ENCODE data around the gene NDEL1.

DNA sequence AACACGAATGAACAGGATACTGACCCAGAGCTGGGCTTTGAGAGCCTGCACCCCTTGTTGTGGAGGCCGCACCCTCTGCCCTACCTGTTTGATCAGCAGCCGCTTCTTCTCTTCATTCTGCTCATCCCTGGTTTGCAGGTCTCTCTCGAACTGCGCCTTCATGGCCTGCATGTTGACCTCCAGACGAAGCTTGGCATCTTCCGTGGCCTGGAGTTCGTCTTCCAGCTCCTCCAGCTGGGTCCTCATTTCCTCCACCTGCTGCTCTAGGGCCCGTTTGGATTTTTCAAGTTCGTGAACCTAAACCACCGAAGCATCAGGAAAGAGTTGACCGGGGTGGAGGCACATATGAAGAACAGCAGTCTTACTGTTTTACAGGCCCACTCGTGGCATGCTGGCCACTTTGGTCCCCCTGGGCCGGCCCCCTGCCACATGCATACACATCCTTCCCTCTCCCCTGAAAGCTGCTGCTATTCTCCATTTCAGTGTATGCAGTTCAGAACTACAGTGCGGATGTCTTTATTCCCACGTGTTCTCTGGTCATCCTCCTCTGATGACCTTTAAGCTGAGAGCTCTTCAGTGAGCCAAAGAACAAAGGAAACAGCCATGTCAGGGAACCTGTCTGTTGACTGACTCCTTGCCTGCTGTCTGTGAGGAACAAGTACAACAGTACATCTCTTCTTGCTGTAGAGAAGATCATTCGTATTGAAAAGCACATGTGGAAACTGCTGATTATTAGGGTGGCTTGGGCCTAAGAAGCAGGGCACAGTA is 54.8 kb downstream of the NDEL1 start:
- TF ChIP-seq PATZ1 (CRISPR knock-in tag; IDR thresholded peaks at IDR 0.05; ENCODE audit: borderline replicate concordance) (no peak), ESRRG (CRISPR knock-in tag; IDR thresholded peaks at IDR 0.05) (no peak), PPARA (CRISPR knock-in tag; IDR thresholded peaks at IDR 0.05; ENCODE audit: borderline replicate concordance) (no peak)
- TF ChIP-seq, protein P1, sequence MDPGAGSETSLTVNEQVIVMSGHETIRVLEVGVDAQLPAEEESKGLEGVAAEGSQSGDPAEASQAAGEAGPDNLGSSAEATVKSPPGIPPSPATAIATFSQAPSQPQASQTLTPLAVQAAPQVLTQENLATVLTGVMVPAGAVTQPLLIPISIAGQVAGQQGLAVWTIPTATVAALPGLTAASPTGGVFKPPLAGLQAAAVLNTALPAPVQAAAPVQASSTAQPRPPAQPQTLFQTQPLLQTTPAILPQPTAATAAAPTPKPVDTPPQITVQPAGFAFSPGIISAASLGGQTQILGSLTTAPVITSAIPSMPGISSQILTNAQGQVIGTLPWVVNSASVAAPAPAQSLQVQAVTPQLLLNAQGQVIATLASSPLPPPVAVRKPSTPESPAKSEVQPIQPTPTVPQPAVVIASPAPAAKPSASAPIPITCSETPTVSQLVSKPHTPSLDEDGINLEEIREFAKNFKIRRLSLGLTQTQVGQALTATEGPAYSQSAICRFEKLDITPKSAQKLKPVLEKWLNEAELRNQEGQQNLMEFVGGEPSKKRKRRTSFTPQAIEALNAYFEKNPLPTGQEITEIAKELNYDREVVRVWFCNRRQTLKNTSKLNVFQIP (CRISPR knock-in tag; IDR thresholded peaks at IDR 0.05; ENCODE audit: borderline replicate concordance, low read depth), result no peak

All from SK-N-SH treated with all-trans-retinoic acid at 6 μM for 48 hours (cell line).